Suprapubic skin (tissue), 4 donors: ENCODE measurements around the gene TMEM9B. TPM values are rescaled to one million over a fixed set of nuclear protein-coding genes. Genes with fewer than 3 reads are reported as not detected.
A peak's percentile ranks its signal among the peaks of the same experiment; 100 is the strongest.

Experiments
- DNase-seq, 2 donors: peaks; one replicate each; pipeline ENCODE4 v3.0.0-alpha.2; 2019; ENCODE audit warnings: low spot score in 2 of 2
- H3K27ac ChIP-seq: fragments of 200-600 bp; sonication (generic); one replicate; pipeline ENCODE4 v1.5.1; 2019
- H3K27me3 ChIP-seq: fragments of 200-600 bp; sonication (generic); one replicate; pipeline ENCODE4 v1.5.1; 2019
- H3K36me3 ChIP-seq: fragments of 200-600 bp; sonication (generic); one replicate; pipeline ENCODE4 v1.5.1; 2019
- H3K4me1 ChIP-seq: fragments of 200-600 bp; sonication (generic); one replicate; pipeline ENCODE4 v1.5.1; 2019
- H3K4me3 ChIP-seq: fragments of 200-600 bp; sonication (generic); one replicate; pipeline ENCODE4 v1.5.1; 2019; ENCODE audit warnings: mild to moderate bottlenecking
- H3K9me3 ChIP-seq: fragments of 200-600 bp; sonication (generic); one replicate; pipeline ENCODE4 v1.5.1; 2019
- CTCF ChIP-seq, 2 donors: fragments of 200-600 bp in 1 of 2; fragments of 450-650 bp in 1 of 2; sonication (generic) in 1 of 2; IDR thresholded peaks; one replicate each; pipeline ENCODE4 v1.5.1; 2016 to 2019; ENCODE audit warnings: antibody characterized with exemption in 2 of 2, mild to moderate bottlenecking in 1 of 2, moderate library complexity in 1 of 2
- EP300 ChIP-seq: sonication (generic); formaldehyde crosslinking; IDR thresholded peaks from one replicate; pipeline ENCODE4 v1.6.1; 2017; ENCODE audit warnings: antibody characterized with exemption
- POLR2A ChIP-seq, 2 donors: fragments of 450-650 bp; IDR thresholded peaks; one replicate each; pipeline ENCODE4 v1.6.1; 2017; ENCODE audit warnings: antibody characterized with exemption in 2 of 2, mild to moderate bottlenecking in 2 of 2, moderate library complexity in 2 of 2
- POLR2AphosphoS5 ChIP-seq, 3 donors: sonication (generic); formaldehyde crosslinking; IDR thresholded peaks; one replicate each; pipeline ENCODE4 v1.6.1; 2017; ENCODE audit warnings: antibody characterized with exemption in 3 of 3
- WGBS: methylation state at CpG from one replicate; pipeline ENCODE4 v1.1.5; 2018; 5-methylcytosine and 5-hydroxymethylcytosine counted together
- total RNA-seq, 4 donors: library from RNA; depleted of rRNA; stranded (reverse); fragments of >200 nt; gene quantifications; one replicate each; pipeline ENCODE4 v1.1.0, GENCODE V29; 2016

Gene TMEM9B
- total RNA-seq, 4 donors from 2014 or later, result 27.4 to 63.9 (median 45.5) TPM

- Histone ChIP-seq H3K27me3 (no peaks in the 10 kb centered on the region), H3K4me1 (no peaks in the 10 kb centered on the region), H3K9me3 (no peaks in the 10 kb centered on the region), H3K27ac (no peak overlapping the region), H3K4me3 (no peak overlapping the region), H3K36me3 (peaks cover 16% of the 10 kb centered on the region)
- 91% methylated on average over 5 of the region's 5 CpGs for WGBS
- TF ChIP-seq POLR2AphosphoS5 (IDR thresholded peaks at IDR 0.05) (no peak), EP300 (no peak), CTCF (IDR thresholded peaks at IDR 0.05) (no peak), POLR2A (IDR thresholded peaks at IDR 0.05) (no peak)
- no peak for DNase-seq
Observed at GRCh38 chr11:8926236-8926635, 38.0 kb downstream of the TMEM9B start.

GRCh38 chr11:8925711-8926110 is 38.5 kb downstream of the TMEM9B start:
- no peaks in the 10 kb centered on the region for H3K27me3 ChIP-seq
- no peaks in the 10 kb centered on the region for H3K4me1 ChIP-seq
- H3K36me3 ChIP-seq, result peaks cover 21% of the 10 kb centered on the region
- WGBS, result 95% methylated on average over 5 of the region's 5 CpGs
- DNase-seq, result no peak
- no peaks in the 10 kb centered on the region for H3K9me3 ChIP-seq
- no peak overlapping the region for H3K4me3 ChIP-seq
- TF ChIP-seq CTCF (IDR thresholded peaks at IDR 0.05) (no peak), POLR2A (IDR thresholded peaks at IDR 0.05) (no peak), EP300 (no peak), POLR2AphosphoS5 (IDR thresholded peaks at IDR 0.05) (no peak)
- no peak overlapping the region for H3K27ac ChIP-seq

- H3K9me3 ChIP-seq, result no peaks in the 10 kb centered on the region
- DNase-seq, result no peak
- H3K36me3 ChIP-seq, result peaks cover 47% of the 10 kb centered on the region
- TF ChIP-seq POLR2A (IDR thresholded peaks at IDR 0.05) (no peak), POLR2AphosphoS5 (IDR thresholded peaks at IDR 0.05) (no peak), CTCF (IDR thresholded peaks at IDR 0.05) (no peak), EP300 (no peak)
- no peak overlapping the region for H3K27ac ChIP-seq
- no peak overlapping the region for H3K4me3 ChIP-seq
- peaks cover under 1% of the 10 kb centered on the region for H3K4me1 ChIP-seq
- 82% methylated on average over 5 of the region's 5 CpGs for WGBS
- H3K27me3 ChIP-seq, result no peaks in the 10 kb centered on the region
Observed at GRCh38 chr11:8922691-8923090, 41.6 kb downstream of the TMEM9B start.

- Histone ChIP-seq H3K4me1 (peaks cover 21% of the 10 kb centered on the region), H3K27me3 (no peaks in the 10 kb centered on the region), H3K36me3 (peaks cover 56% of the 10 kb centered on the region), H3K27ac (peak overlapping the region; percentile 15), H3K4me3 (no peak overlapping the region), H3K9me3 (no peaks in the 10 kb centered on the region)
- DNase-seq, result no peak
- WGBS, result 60% methylated on average over 5 of the region's 5 CpGs
- no peak for TF ChIP-seq POLR2AphosphoS5 (IDR thresholded peaks at IDR 0.05)
- TF ChIP-seq EP300, result no peak
- TF ChIP-seq CTCF (IDR thresholded peaks at IDR 0.05), result no peak
- TF ChIP-seq POLR2A (IDR thresholded peaks at IDR 0.05), result no peak
Observed at GRCh38 chr11:8917157-8917825, 47.0 kb downstream of the TMEM9B start.

GRCh38 chr11:8914661-8915018 is 49.6 kb downstream of the TMEM9B start:
- Histone ChIP-seq H3K9me3 (no peaks in the 10 kb centered on the region), H3K36me3 (peaks cover 29% of the 10 kb centered on the region), H3K27ac (no peak overlapping the region), H3K4me1 (peaks cover 37% of the 10 kb centered on the region), H3K27me3 (no peaks in the 10 kb centered on the region), H3K4me3 (peak overlapping the region; percentile 23)
- 62% methylated on average over 4 of the region's 4 CpGs for WGBS
- no peak for DNase-seq
- TF ChIP-seq POLR2A (IDR thresholded peaks at IDR 0.05) (no peak), EP300 (no peak), POLR2AphosphoS5 (IDR thresholded peaks at IDR 0.05) (no peak), CTCF (IDR thresholded peaks at IDR 0.05) (no peak)
